HEK293T (cell line): Measurements from ENCODE around the gene PRKCE.
"Not testable (repeated sequence)": the region's sequence is repeated elsewhere in the genome, so short reads cannot be mapped to it uniquely, and the experiment has no call there.

Experiments used
- CTCF ChIA-PET: fragments of 350-600 bp; formaldehyde crosslinking; extraction: SDS; loops from one replicate; lab custom pipeline; 2021; ENCODE audit warnings: antibody characterized with exemption, inconsistent platforms; lab: Yijun Ruan, JAX
- POLR2A ChIA-PET: fragments of 350-600 bp; formaldehyde crosslinking; extraction: SDS; loops from one replicate; lab custom pipeline; 2020; ENCODE audit warnings: antibody characterized with exemption, inconsistent platforms; lab: Yijun Ruan, JAX
- DNase-seq: peaks from one replicate; pipeline ENCODE4 v3.0.0; 2012; ENCODE audit warnings: mixed read lengths; ENCODE audit errors: extremely low spot score
- ARNT ChIP-seq: fragments of 450-650 bp; IDR thresholded peaks from 2 replicates; pipeline ENCODE4 v1.6.1; 2017; ENCODE audit warnings: mild to moderate bottlenecking
- BHLHE40 ChIP-seq: fragments of 450-650 bp; IDR thresholded peaks from 2 replicates; pipeline ENCODE4 v1.6.1; 2016; ENCODE audit warnings: mild to moderate bottlenecking, moderate library complexity, borderline replicate concordance
- CTBP1 ChIP-seq: fragments of 450-650 bp; IDR thresholded peaks from 2 replicates; pipeline ENCODE4 v1.6.1; 2016; ENCODE audit warnings: borderline replicate concordance
- ELF4 ChIP-seq: fragments of 450-650 bp; IDR thresholded peaks from 2 replicates; pipeline ENCODE4 v1.6.1; 2017; ENCODE audit warnings: antibody characterized with exemption
- FOXA1 ChIP-seq: fragments of 450-650 bp; IDR thresholded peaks from 2 replicates; pipeline ENCODE4 v1.6.1; 2016; ENCODE audit warnings: mild to moderate bottlenecking
- FOXK2 ChIP-seq: fragments of 450-650 bp; IDR thresholded peaks from 2 replicates; pipeline ENCODE4 v1.6.1; 2016; ENCODE audit warnings: mild to moderate bottlenecking
- FOXM1 ChIP-seq: fragments of 450-650 bp; IDR thresholded peaks from 2 replicates; pipeline ENCODE4 v1.6.1; 2017; ENCODE audit warnings: mild to moderate bottlenecking, borderline replicate concordance
- HDGF ChIP-seq: fragments of 450-650 bp; IDR thresholded peaks from 2 replicates; pipeline ENCODE4 v1.6.1; 2017; ENCODE audit warnings: antibody characterized with exemption, borderline replicate concordance
- L3MBTL2 ChIP-seq: fragments of 450-650 bp; conservative IDR thresholded peaks from 2 replicates; pipeline ENCODE4 v1.6.1; 2016; ENCODE audit warnings: mild to moderate bottlenecking
- LEF1 ChIP-seq: fragments of 450-650 bp; IDR thresholded peaks from 2 replicates; pipeline ENCODE4 v1.6.1; 2017; ENCODE audit warnings: mild to moderate bottlenecking, borderline replicate concordance
- NFRKB ChIP-seq: fragments of 450-650 bp; IDR thresholded peaks from 2 replicates; pipeline ENCODE4 v1.6.1; 2016; ENCODE audit warnings: mild to moderate bottlenecking, moderate library complexity
- SP1 ChIP-seq: fragments of 450-650 bp; IDR thresholded peaks from 2 replicates; pipeline ENCODE4 v1.6.1; 2017
- SUZ12 ChIP-seq: fragments of 450-650 bp; IDR thresholded peaks from 2 replicates; pipeline ENCODE4 v1.6.1; 2016; ENCODE audit warnings: mild to moderate bottlenecking
- TARDBP ChIP-seq: fragments of 450-650 bp; IDR thresholded peaks from 2 replicates; pipeline ENCODE4 v1.6.1; 2016
- ZNF384 ChIP-seq: fragments of 450-650 bp; IDR thresholded peaks from 2 replicates; pipeline ENCODE4 v1.6.1; 2016
- TF ChIP-seq, protein P1 (sequence below): fragments of 450-650 bp; IDR thresholded peaks from 2 replicates; pipeline ENCODE4 v1.6.1; 2016

The PRKCE gene

DNA sequence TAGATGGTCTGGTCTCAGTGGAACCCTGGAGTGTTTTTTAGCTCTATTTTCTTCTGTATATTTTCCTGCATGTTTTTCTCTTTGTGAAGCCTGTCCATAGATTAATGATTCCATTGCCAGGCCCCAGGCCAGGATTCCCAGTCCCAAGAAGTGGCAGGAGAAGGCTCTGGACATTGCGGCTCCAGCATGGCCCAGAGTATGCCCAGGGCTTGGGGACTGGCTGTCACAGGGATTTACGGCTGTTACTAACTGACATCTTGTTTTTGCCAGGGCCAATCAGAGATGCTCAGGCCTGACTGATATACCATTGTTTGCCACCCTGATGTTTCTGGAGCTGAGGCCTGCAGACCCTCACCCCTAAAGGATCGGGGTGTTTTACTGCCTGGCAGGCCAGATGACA is 59.0 kb downstream of the PRKCE start:
- ChIA-PET CTCF (no interaction called here), POLR2A (no interaction called here)
- DNase-seq = no peak
- TF ChIP-seq FOXM1 = no peak
- TF ChIP-seq, protein P1, sequence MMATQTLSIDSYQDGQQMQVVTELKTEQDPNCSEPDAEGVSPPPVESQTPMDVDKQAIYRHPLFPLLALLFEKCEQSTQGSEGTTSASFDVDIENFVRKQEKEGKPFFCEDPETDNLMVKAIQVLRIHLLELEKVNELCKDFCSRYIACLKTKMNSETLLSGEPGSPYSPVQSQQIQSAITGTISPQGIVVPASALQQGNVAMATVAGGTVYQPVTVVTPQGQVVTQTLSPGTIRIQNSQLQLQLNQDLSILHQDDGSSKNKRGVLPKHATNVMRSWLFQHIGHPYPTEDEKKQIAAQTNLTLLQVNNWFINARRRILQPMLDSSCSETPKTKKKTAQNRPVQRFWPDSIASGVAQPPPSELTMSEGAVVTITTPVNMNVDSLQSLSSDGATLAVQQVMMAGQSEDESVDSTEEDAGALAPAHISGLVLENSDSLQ = peak; percentile 52

DNA sequence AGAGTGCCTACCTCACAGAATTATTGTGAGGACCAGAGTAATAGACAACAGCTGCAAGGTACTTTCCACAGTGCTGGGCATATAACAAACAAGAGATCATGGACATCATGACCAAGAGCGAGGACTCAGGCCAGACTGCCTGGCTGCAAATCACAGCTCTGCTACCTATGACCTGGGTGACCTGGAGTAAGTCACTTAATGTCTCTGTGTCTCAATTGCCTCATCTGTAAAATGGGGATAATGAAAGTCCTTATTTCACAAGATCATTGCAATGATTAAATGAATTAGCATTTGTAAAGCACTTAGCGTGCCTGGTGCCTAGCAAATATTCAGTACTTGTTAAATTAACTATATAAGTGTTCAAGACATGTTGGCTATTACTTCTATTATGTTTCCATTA is 59.7 kb downstream of the PRKCE start:
- POLR2A ChIA-PET = no interaction called here
- CTCF ChIA-PET = interaction anchor here (0.6 kb wide), 1 partner anchor 51 kb away, joined by 3 read pairs; no protein-coding TSS in a partner anchor
- no peak for DNase-seq
- TF ChIP-seq L3MBTL2 = no peak
- TF ChIP-seq HDGF = no peak
- TF ChIP-seq TARDBP = no peak
- TF ChIP-seq ZNF384 = no peak
- no peak for TF ChIP-seq ELF4
- TF ChIP-seq NFRKB = no peak
- TF ChIP-seq, protein P1 = no peak
- TF ChIP-seq FOXK2 = no peak
- no peak for TF ChIP-seq SP1
- no peak for TF ChIP-seq FOXA1
- TF ChIP-seq LEF1 = no peak
- TF ChIP-seq CTBP1 = no peak
- no peak for TF ChIP-seq FOXM1
- TF ChIP-seq BHLHE40 = no peak
- no peak for TF ChIP-seq ARNT
- TF ChIP-seq SUZ12 = no peak

DNA sequence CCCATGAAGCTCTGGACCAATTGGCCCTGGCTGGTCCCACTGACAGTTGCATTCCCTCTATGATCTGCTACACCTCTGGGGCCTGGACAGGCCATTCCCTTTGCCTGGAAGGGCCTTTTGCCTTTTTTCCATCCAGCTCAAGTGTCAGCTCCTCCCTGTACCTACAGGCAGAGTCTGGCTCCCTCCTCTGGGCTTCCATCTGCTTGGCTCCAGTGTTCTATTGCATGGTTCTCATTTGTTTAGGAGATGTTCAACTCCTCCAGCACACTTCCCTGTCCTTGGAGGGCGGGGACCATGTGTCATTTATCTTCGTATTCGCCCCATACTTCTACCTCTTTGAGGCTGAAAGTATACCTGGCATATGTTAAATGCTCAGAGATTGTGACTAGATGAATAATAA is 61.1 kb downstream of the PRKCE start:
- no peak for TF ChIP-seq HDGF
- no peak for TF ChIP-seq L3MBTL2
- no peak for TF ChIP-seq ZNF384
- TF ChIP-seq, protein P1 = no peak
- TF ChIP-seq SP1 = no peak
- no peak for TF ChIP-seq LEF1
- ChIA-PET POLR2A (no interaction called here), CTCF (interaction anchor here (0.6 kb wide), 1 partner anchor 39 kb away, joined by 5 read pairs; no protein-coding TSS in a partner anchor)
- no peak for DNase-seq

DNA sequence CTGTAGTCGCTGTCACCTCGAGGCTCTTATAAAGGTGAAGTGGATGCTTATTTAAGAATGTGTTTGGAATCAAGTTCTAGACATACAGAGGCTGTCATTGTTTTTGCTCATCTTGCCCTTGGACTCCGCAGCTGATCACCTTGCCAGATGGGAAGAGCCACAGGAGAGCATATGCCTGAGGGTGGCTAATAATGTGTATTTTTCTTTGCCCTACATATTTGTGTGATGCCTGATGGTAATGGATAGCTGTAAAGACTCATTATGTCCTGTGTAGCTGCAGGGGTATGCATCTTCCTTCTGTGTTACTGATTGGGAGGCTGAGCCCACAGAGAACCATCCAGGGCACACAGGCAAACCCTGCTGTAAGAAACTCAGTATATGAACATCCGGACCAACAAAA is 61.7 kb downstream of the PRKCE start:
- POLR2A ChIA-PET = no interaction called here
- DNase-seq = no peak
- CTCF ChIA-PET = interaction anchor here (0.6 kb wide), 1 partner anchor 38 kb away, joined by 5 read pairs; no protein-coding TSS in a partner anchor
- no peak for TF ChIP-seq L3MBTL2
- no peak for TF ChIP-seq FOXM1

DNA sequence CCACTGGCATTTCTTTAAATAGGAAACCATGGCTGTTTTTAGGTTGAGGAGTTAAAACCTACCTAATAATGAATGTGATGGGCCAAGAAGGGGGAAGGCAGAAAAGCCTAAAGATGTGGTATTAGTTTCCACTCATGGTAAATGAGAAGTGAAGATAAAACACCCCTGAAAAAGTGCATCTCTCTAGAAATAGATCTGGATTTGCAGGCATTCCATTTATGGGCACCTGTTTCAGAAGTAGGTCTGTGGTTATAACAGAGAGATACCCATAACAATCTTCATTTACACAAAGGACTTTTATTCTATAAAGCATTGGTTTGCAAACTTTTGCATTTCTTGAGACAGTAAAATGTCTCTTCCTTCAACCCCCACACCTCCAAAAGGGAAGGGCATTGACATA is 62.1 kb downstream of the PRKCE start:
- ChIA-PET POLR2A (no interaction called here), CTCF (no interaction called here)
- TF ChIP-seq FOXA1 = no peak
- TF ChIP-seq LEF1 = no peak
- no peak for TF ChIP-seq NFRKB
- no peak for TF ChIP-seq SUZ12
- no peak for TF ChIP-seq ZNF384
- no peak for TF ChIP-seq BHLHE40
- TF ChIP-seq SP1 = no peak
- no peak for TF ChIP-seq CTBP1
- TF ChIP-seq FOXK2 = no peak
- no peak for TF ChIP-seq HDGF
- TF ChIP-seq, protein P1 = no peak
- TF ChIP-seq L3MBTL2 = no peak
- TF ChIP-seq TARDBP = no peak
- no peak for TF ChIP-seq ARNT
- no peak for TF ChIP-seq ELF4
- TF ChIP-seq FOXM1 = no peak
- DNase-seq = no peak

DNA sequence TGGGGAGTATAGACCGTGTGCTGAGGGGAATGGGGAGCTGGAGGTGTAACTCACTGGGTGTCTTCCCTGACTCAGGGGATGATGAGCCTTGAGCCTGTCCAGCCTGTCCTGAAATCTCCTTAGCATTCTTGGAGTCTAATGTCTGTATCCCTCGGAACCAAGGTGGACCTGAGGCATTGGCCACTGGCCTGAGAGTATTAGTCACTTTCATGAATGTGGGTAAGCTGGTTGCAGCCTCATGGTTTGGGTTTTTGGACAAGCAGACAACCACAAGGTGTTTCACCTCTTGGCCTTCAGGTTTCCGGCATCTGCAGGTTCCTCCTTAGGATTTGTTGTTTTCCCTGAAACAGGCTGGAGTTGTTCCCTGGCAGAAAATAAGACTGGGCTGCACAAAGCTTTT is 63.2 kb downstream of the PRKCE start:
- DNase-seq = no peak
- POLR2A ChIA-PET = no interaction called here
- CTCF ChIA-PET = no interaction called here
- no peak for TF ChIP-seq HDGF
- no peak for TF ChIP-seq ARNT
- no peak for TF ChIP-seq BHLHE40
- TF ChIP-seq L3MBTL2 = no peak
- no peak for TF ChIP-seq ZNF384
- TF ChIP-seq CTBP1 = no peak
- TF ChIP-seq FOXA1 = no peak
- no peak for TF ChIP-seq FOXM1
- TF ChIP-seq ELF4 = no peak
- TF ChIP-seq LEF1 = no peak
- TF ChIP-seq TARDBP = no peak

DNA sequence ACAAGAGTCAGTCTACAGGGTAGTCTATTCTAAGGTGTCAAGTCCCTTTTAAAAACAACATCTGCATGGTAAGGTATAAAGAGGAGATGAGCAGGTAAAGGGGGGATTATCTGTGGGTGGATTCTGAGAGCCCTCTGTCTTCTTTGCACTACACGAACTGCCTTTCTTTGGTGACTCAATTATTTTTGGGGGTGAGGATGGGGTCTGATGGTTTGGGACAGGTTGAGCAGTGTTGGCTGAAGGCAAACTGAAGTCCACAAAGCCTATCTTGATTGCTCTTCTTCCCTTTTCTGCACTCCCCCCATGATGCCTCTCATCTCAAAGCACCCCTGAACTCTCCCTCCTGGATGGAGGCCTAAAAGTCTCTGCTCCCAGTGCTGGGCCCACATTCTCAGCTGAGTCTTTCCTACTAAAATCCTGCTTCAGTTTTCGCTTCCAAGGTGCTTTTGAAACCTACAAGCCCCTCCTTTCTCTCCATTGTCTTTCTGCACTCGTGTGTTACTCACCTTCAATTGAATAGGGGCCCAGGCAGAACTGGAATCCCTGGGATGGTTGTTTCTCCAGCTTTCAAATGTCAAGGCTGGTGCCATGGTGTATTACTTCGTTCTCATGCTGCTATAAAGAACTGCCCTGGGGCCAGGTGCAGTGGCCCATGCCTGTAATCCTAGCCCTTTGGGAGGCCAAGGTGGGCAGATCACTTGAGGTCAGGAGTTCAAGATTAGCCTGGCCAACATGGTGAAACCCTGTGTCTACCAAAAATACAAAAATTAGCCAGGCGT is 64.3 kb downstream of the PRKCE start:
- DNase-seq = no peak
- ChIA-PET CTCF (no interaction called here), POLR2A (no interaction called here)
- TF ChIP-seq L3MBTL2 (no peak), SUZ12 (no peak), FOXK2 (no peak), BHLHE40 (no peak), LEF1 (no peak), ZNF384 (no peak), SP1 (no peak), NFRKB (no peak), TARDBP (no peak), HDGF (no peak), ELF4 (no peak), CTBP1 (no peak), FOXA1 (no peak), FOXM1 (no peak)
- TF ChIP-seq, protein P1 = no peak

DNA sequence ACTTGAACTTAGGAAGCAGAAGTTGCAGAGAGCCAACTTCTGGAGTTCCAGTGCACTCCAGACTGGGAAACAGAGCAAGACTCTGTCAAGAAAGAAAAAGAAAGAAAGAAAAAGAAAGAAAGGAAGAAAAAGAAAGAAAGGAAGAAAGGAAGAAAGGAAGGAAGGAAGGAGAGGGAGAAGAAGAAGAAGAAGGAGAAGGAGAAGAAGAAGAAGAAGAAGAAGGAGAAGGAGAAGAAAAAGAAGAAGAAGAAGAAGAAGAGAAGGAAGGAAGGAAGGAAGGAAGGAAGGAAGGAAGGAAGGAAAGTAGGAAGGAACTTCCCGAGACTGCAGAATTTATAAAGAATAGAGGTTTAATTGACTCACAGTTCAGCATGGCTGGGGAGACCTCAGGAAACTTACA is 65.0 kb downstream of the PRKCE start:
- CTCF ChIA-PET, DNase-seq, POLR2A ChIA-PET: not testable (repeated sequence)
